A549 (cell line): ENCODE results near the gene ATP2B3. TPM values are rescaled to one million over a fixed set of nuclear protein-coding genes. Genes with fewer than 3 reads are reported as not detected.

Experiments
- ATAC-seq, 2 experiments: fragments of 200-7000 bp in 1 of 2; fragments of >200 bp in 1 of 2; cut with Nextera tagmentation in 1 of 2; cut with Tn5 transposase in 1 of 2; 3 replicates each; pipeline versions ENCODE4 v1.8.0 to v1.9.1; 2018 to 2020; ENCODE audit warnings: mild to moderate bottlenecking in 1 of 2, moderate library complexity in 1 of 2
- CTCF ChIA-PET: fragments of 300-600 bp; sonication (Branson Sonifier 250); formaldehyde crosslinking; extraction: SDS; loops from one replicate; lab custom pipeline; 2021; ENCODE audit warnings: antibody characterized with exemption, inconsistent platforms; lab: Yijun Ruan, JAX
- POLR2A ChIA-PET: fragments of 350-600 bp; formaldehyde crosslinking; extraction: SDS; loops from one replicate; lab custom pipeline; 2021; ENCODE audit warnings: antibody characterized with exemption, inconsistent platforms; lab: Yijun Ruan, JAX
- DNase-seq, 2 experiments: peaks; one replicate each; pipeline versions ENCODE4 v3.0.0 to v3.0.0-alpha.2; 2011 to 2016; ENCODE audit warnings: low read depth in 1 of 2, low spot score in 1 of 2
- FAIRE-seq: peaks from 2 replicates; lab custom pipeline; 2011; peaks lifted over from hg19 to GRCh38; lab: Jason Lieb, UNC
- H3K27ac ChIP-seq, 2 experiments: fragments of >200 bp; sonication (Bioruptor Twin); formaldehyde crosslinking; 3 replicates each; pipeline ENCODE4 v1.5.1; 2016 to 2017
- H3K4me1 ChIP-seq: fragments of >200 bp; sonication (Bioruptor Twin); formaldehyde crosslinking; 3 replicates; pipeline ENCODE4 v1.6.1; 2016
- H3K4me2 ChIP-seq: fragments of >200 bp; sonication (Bioruptor Twin); formaldehyde crosslinking; 3 replicates; pipeline ENCODE4 v1.6.1; 2016
- H3K4me3 ChIP-seq: fragments of >200 bp; sonication (Bioruptor Twin); formaldehyde crosslinking; 3 replicates; pipeline ENCODE4 v1.5.1; 2016
- H3K9me3 ChIP-seq: fragments of >200 bp; sonication (Bioruptor Twin); formaldehyde crosslinking; 3 replicates; pipeline ENCODE4 v1.6.1; 2016
- BCL3 ChIP-seq: fragments of >200 bp; sonication (Bioruptor Twin); formaldehyde crosslinking; IDR thresholded peaks from 3 replicates; pipeline ENCODE4 v1.6.1; 2016
- CEBPB ChIP-seq, 2 experiments: fragments of >200 bp in 1 of 2; sonication (Bioruptor Twin) in 1 of 2; formaldehyde crosslinking in 1 of 2; IDR thresholded peaks; 2 replicates each; pipeline ENCODE4 v1.6.1; 2012 to 2016
- CHD2 ChIP-seq: fragments of 150-350 bp; IDR thresholded peaks from 2 replicates; pipeline ENCODE4 v1.6.1; 2014; ENCODE audit warnings: low read length; ENCODE audit not compliant: partially characterized antibody
- EP300 ChIP-seq, 2 experiments: fragments of >200 bp; sonication (Bioruptor Twin); formaldehyde crosslinking; IDR thresholded peaks; 2 replicates in 1 of 2; 3 replicates in 1 of 2; pipeline ENCODE4 v1.6.1; 2016 to 2017
- FOSB ChIP-seq: fragments of 250-450 bp; sonication (Bioruptor Pico); IDR thresholded peaks from 2 replicates; pipeline ENCODE4 v1.5.0; 2020; ENCODE audit warnings: mild to moderate bottlenecking, moderate library complexity
- FOSL2 ChIP-seq, 2 experiments: fragments of 450-650 bp in 1 of 2; fragments of >200 bp in 1 of 2; sonication (Bioruptor Twin) in 1 of 2; formaldehyde crosslinking; IDR thresholded peaks; 2 replicates each; pipeline versions ENCODE4 v1.5.0 to v1.6.1; 2016 to 2020; ENCODE audit warnings: mild to moderate bottlenecking in 1 of 2, moderate library complexity in 1 of 2
- GATA3 ChIP-seq: IDR thresholded peaks from 2 replicates; pipeline ENCODE4 v1.6.1; 2012; ENCODE audit warnings: borderline replicate concordance
- HMGXB4 ChIP-seq: fragments of 250-450 bp; sonication (Bioruptor Pico); IDR thresholded peaks from 2 replicates; pipeline ENCODE4 v1.5.0; 2021; ENCODE audit warnings: mild to moderate bottlenecking, moderate library complexity, borderline replicate concordance
- HOXA7 ChIP-seq: fragments of 250-450 bp; sonication (Bioruptor Pico); IDR thresholded peaks from 2 replicates; pipeline ENCODE4 v1.5.0; 2020; ENCODE audit warnings: mild to moderate bottlenecking, moderate library complexity
- HOXB5 ChIP-seq: fragments of 250-450 bp; sonication (Bioruptor Pico); IDR thresholded peaks from 2 replicates; pipeline ENCODE4 v1.5.0; 2020; ENCODE audit warnings: mild to moderate bottlenecking, moderate library complexity
- JUNB ChIP-seq: fragments of >200 bp; sonication (Bioruptor Twin); formaldehyde crosslinking; IDR thresholded peaks from 2 replicates; pipeline ENCODE4 v1.6.1; 2016
- KDM1A ChIP-seq: fragments of 200-600 bp; sonication (generic); IDR thresholded peaks from 2 replicates; pipeline ENCODE4 v1.6.1; 2016; ENCODE audit warnings: low read depth, mild to moderate bottlenecking
- KDM5A ChIP-seq: fragments of 200-600 bp; sonication (generic); IDR thresholded peaks from 2 replicates; pipeline ENCODE4 v1.6.1; 2016; ENCODE audit warnings: antibody characterized with exemption, mild to moderate bottlenecking
- MAX ChIP-seq: IDR thresholded peaks from 2 replicates; pipeline ENCODE4 v1.6.1; 2012
- MAZ ChIP-seq: fragments of 150-350 bp; IDR thresholded peaks from 2 replicates; pipeline ENCODE4 v1.6.1; 2014; ENCODE audit warnings: antibody characterized with exemption, low read depth, low read length, borderline replicate concordance
- NFE2L2 ChIP-seq: fragments of 150-350 bp; conservative IDR thresholded peaks from 2 replicates; pipeline ENCODE4 v1.6.1; 2014; ENCODE audit warnings: low read length
- RAD21 ChIP-seq, 2 experiments: fragments of >200 bp in 1 of 2; sonication (Bioruptor Twin) in 1 of 2; formaldehyde crosslinking in 1 of 2; IDR thresholded peaks in 1 of 2; conservative IDR thresholded peaks in 1 of 2; 2 replicates in 1 of 2; 3 replicates in 1 of 2; pipeline ENCODE4 v1.6.1; 2012 to 2018; ENCODE audit warnings: inconsistent platforms in 1 of 2
- RARB ChIP-seq: fragments of 250-450 bp; sonication (Bioruptor Pico); IDR thresholded peaks from 2 replicates; pipeline ENCODE4 v1.8.0; 2021; ENCODE audit warnings: mild to moderate bottlenecking, moderate library complexity
- SMC3 ChIP-seq: fragments of >200 bp; sonication (Bioruptor Twin); formaldehyde crosslinking; IDR thresholded peaks from 3 replicates; pipeline ENCODE4 v1.6.1; 2018; ENCODE audit warnings: inconsistent platforms
- SREBF2 ChIP-seq: fragments of 450-650 bp; IDR thresholded peaks from 2 replicates; pipeline ENCODE4 v1.6.1; 2014; ENCODE audit warnings: mild to moderate bottlenecking, moderate library complexity
- ZC3H11A ChIP-seq: fragments of 450-650 bp; IDR thresholded peaks from 2 replicates; pipeline ENCODE4 v1.6.1; 2014; ENCODE audit warnings: antibody characterized with exemption, mild to moderate bottlenecking
- WGBS: methylation state at CpG from one replicate; pipeline ENCODE4 v1.1.6; 2017; ENCODE audit errors: missing lambda C conversion rate; 5-methylcytosine and 5-hydroxymethylcytosine counted together
- polyA plus RNA-seq, 4 experiments: library from polyadenylated mRNA; depleted of rRNA in 3 of 4; stranded (reverse); fragments of >200 nt; fragmentation: RNase III in 1 of 4; extraction: RNeasy Plus Mini Kit Qiagen cat#74134 plus additional on column Dnase treatment in 1 of 4; gene quantifications; 2 replicates in 3 of 4; 3 replicates in 1 of 4; pipeline ENCODE4 v1.2.3, GENCODE V29; 2011 to 2017
- TF ChIP-seq, protein P1 (sequence below): fragments of >200 bp; sonication (Bioruptor Twin); formaldehyde crosslinking; IDR thresholded peaks from 3 replicates; pipeline ENCODE4 v1.5.1; 2016

The ATP2B3 gene
- polyA plus RNA-seq, 2 of the 4 experiments (the other 2 are of a cell fraction), result 0.13 to 0.30 TPM

DNA sequence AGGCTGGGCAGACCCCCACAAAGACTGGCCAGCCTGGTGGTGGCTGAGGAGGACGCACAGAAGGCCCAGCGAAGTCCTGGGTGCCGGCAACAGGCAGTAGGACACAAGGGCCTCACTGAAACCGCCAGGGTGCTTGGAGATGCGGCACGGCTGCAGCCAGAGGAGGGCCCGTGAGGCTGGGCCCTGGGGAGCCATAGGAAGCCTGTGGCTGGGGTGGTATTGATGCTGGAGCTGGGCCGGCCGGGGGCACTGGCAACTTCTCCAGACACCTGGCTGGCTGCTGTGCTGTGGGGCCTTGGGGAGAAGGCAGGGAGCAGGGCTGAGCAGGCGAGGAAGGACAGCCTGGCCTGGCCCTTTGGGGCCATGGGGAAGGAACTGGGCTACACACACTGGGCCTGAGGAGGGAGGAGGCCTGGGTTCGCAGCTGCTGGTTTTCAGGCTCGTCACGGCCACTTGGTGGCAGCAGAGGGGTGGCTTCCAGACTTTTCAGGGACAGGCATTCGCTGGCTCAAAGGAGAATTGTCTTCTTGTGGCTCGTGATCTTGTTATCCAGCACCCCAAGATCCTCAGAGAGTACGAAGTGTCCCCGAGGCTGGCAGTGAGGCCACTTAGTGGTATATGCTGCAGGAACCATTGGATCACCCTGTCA lies 37.2 kb downstream of the ATP2B3 start:
- ChIA-PET CTCF (interaction anchor here (0.7 to 5.6 kb wide), 38 partner anchors 10 to 601 kb away, joined by 3 to 50 read pairs (median 4); partner anchors contain the start of gene HAUS7), POLR2A (no interaction called here)
- H3K4me1 ChIP-seq, result no peaks in the 10 kb centered on the region
- ATAC-seq, result peak; percentile 80 to 94
- TF ChIP-seq KDM5A (no peak), SMC3 (peak; percentile 64), RAD21 (conservative IDR thresholded peaks at IDR 0.05 in 1 of 2, IDR thresholded peaks at IDR 0.05 in 1 of 2) (peak; percentile 68 to 74)
- TF ChIP-seq, protein P1, sequence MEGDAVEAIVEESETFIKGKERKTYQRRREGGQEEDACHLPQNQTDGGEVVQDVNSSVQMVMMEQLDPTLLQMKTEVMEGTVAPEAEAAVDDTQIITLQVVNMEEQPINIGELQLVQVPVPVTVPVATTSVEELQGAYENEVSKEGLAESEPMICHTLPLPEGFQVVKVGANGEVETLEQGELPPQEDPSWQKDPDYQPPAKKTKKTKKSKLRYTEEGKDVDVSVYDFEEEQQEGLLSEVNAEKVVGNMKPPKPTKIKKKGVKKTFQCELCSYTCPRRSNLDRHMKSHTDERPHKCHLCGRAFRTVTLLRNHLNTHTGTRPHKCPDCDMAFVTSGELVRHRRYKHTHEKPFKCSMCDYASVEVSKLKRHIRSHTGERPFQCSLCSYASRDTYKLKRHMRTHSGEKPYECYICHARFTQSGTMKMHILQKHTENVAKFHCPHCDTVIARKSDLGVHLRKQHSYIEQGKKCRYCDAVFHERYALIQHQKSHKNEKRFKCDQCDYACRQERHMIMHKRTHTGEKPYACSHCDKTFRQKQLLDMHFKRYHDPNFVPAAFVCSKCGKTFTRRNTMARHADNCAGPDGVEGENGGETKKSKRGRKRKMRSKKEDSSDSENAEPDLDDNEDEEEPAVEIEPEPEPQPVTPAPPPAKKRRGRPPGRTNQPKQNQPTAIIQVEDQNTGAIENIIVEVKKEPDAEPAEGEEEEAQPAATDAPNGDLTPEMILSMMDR, result peak; percentile 62
- peak; percentile 60 to 62 for DNase-seq
- FAIRE-seq, result no peak
- H3K27ac ChIP-seq, result no peak overlapping the region
- 37% methylated on average over 15 of the region's 17 CpGs for WGBS
- no peaks in the 10 kb centered on the region for H3K9me3 ChIP-seq
- no peak overlapping the region for H3K4me3 ChIP-seq
- no peak overlapping the region for H3K4me2 ChIP-seq

- ATAC-seq, result no peak
- no peak for FAIRE-seq
- H3K4me2 ChIP-seq, result no peak overlapping the region
- H3K9me3 ChIP-seq, result no peaks in the 10 kb centered on the region
- DNase-seq, result no peak
- 46% methylated on average over 4 of the region's 12 CpGs for WGBS
- ChIA-PET CTCF (interaction anchor here (0.5 to 5.6 kb wide), 9 partner anchors 8 to 152 kb away, joined by 3 to 50 read pairs (median 4); no protein-coding TSS in a partner anchor), POLR2A (no interaction called here)
- TF ChIP-seq MAX (no peak), GATA3 (no peak), FOSB (CRISPR knock-in tag) (no peak), SREBF2 (no peak)
- no peaks in the 10 kb centered on the region for H3K4me1 ChIP-seq
- no peak overlapping the region for H3K27ac ChIP-seq
- no peak overlapping the region for H3K4me3 ChIP-seq
Measured at GRCh38 chrX:153556767-153557166, 39.3 kb downstream of the ATP2B3 start.

DNA sequence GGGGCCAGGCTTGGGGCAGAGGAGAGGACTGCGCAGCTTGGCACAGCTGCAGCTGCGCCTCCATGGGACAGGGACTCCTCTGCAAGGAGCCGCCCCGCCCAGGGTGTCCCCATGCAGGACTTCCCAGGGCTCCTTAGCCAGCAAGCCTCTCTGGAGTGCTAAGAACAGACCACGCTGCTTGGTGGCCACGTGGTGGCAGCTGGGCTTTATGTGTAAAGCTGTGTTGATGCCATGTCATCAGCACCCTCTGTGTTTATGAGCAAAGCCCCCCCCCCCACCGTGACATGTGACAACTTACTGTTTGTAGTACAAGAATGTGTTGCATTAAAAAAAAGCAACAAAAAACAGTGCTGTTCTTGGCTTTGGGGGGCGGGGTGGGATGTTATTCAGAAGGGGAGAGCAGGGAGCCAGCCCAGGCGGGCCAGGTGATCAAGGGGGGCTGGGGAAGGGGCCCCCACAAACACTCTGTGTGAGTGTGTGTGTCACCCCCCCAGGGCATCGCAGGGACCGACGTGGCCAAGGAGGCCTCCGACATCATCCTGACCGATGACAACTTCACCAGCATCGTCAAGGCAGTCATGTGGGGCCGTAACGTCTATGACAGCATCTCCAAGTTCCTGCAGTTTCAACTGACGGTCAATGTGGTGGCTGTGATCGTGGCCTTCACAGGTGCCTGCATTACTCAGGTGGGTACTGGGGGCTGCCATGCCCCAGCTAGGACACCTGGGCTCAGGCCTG lies 40.3 kb downstream of the ATP2B3 start:
- no peak overlapping the region for H3K4me3 ChIP-seq
- no peaks in the 10 kb centered on the region for H3K4me1 ChIP-seq
- ChIA-PET POLR2A (no interaction called here), CTCF (interaction anchor here (5.5 kb wide), 1 partner anchor 109 kb away, joined by 46 read pairs; no protein-coding TSS in a partner anchor)
- FAIRE-seq (no peak), DNase-seq (no peak), ATAC-seq (no peak)
- no peaks in the 10 kb centered on the region for H3K9me3 ChIP-seq
- H3K27ac ChIP-seq, result no peak overlapping the region
- no peak overlapping the region for H3K4me2 ChIP-seq
- no peak for TF ChIP-seq HOXA7 (CRISPR knock-in tag)
- 66% methylated on average over 17 of the region's 19 CpGs for WGBS

GRCh38 chrX:153560000-153560399 lies 42.6 kb downstream of the ATP2B3 start:
- TF ChIP-seq FOSL2 (IDR thresholded peaks at IDR 0.05) (no peak), FOSL2 (CRISPR knock-in tag; IDR thresholded peaks at IDR 0.05) (no peak), KDM5A (no peak), HMGXB4 (CRISPR knock-in tag) (no peak), HOXB5 (no peak), BCL3 (no peak), KDM1A (no peak), CHD2 (no peak), RAD21 (conservative IDR thresholded peaks at IDR 0.05 in 1 of 2, IDR thresholded peaks at IDR 0.05 in 1 of 2) (no peak), EP300 (IDR thresholded peaks at IDR 0.05) (no peak), ZC3H11A (no peak), RARB (no peak), CEBPB (IDR thresholded peaks at IDR 0.05) (no peak), NFE2L2 (no peak), SMC3 (no peak), MAZ (no peak), JUNB (no peak)
- TF ChIP-seq, all 56 proteins: peak for 0
- no peak for ATAC-seq
- no peak for DNase-seq
- Histone ChIP-seq H3K4me3 (no peak overlapping the region), H3K27ac (no peak overlapping the region), H3K4me1 (no peaks in the 10 kb centered on the region), H3K4me2 (no peak overlapping the region), H3K9me3 (no peaks in the 10 kb centered on the region)
- CTCF ChIA-PET, result interaction anchor here (1.0 to 1.5 kb wide), 5 partner anchors 20 to 148 kb away, joined by 3 to 4 read pairs (median 3); partner anchors contain the start of gene HAUS7
- POLR2A ChIA-PET, result no interaction called here
- FAIRE-seq, result no peak
- WGBS, result 68% methylated on average over 3 of the region's 9 CpGs
